HL-60/S4 (cell line): ENCODE data around the gene MDFIC2.
"Not testable (repeated sequence)": the region's sequence is repeated elsewhere in the genome, so short reads cannot be mapped to it uniquely, and the experiment has no call there.

Source experiments
- in situ Hi-C: fragments of 300-500 bp; cut with MboI; formaldehyde crosslinking; loops from 2 replicates; pipeline ENCODE4 v1.14.3; 2022; ENCODE audit warnings: low sequenced_read_pairs

Gene MDFIC2

GRCh38 chr3:70312336-70312735 lies at the start of gene MDFIC2:
Gene MDFIC2, minus strand, starts transcription at chr3:70312638. Its CDS starts 665 bp downstream, at chr3:70311973.
- in situ Hi-C loops, result no loop called here

GRCh38 chr3:70360979-70361760 lies 48.7 kb upstream of the MDFIC2 start:
- in situ Hi-C loops, result no loop called here

- in situ Hi-C loops, result no loop called here
Measured at GRCh38 chr3:70359711-70360110, 47.3 kb upstream of the MDFIC2 start.

- in situ Hi-C loops, result no loop called here
Measured at GRCh38 chr3:70358978-70359580, 46.6 kb upstream of the MDFIC2 start.

GRCh38 chr3:70352215-70352614 lies 39.8 kb upstream of the MDFIC2 start:
- in situ Hi-C loops, result no loop called here

- in situ Hi-C loops, result no loop called here
Measured at GRCh38 chr3:70342149-70342548, 29.7 kb upstream of the MDFIC2 start.

GRCh38 chr3:70336885-70337284 lies 24.4 kb upstream of the MDFIC2 start:
- in situ Hi-C loops, result not testable (repeated sequence)

- in situ Hi-C loops, result no loop called here
Measured at GRCh38 chr3:70333080-70333479, 20.6 kb upstream of the MDFIC2 start.

- in situ Hi-C loops, result no loop called here
Measured at GRCh38 chr3:70315021-70315420, 2.6 kb upstream of the MDFIC2 start.

- in situ Hi-C loops, result no loop called here
Measured at GRCh38 chr3:70310809-70311208, 1.6 kb downstream of the MDFIC2 start.

GRCh38 chr3:70309591-70309990 lies 2.8 kb downstream of the MDFIC2 start:
- in situ Hi-C loops, result no loop called here

GRCh38 chr3:70308760-70309159 lies 3.7 kb downstream of the MDFIC2 start:
- in situ Hi-C loops, result no loop called here

GRCh38 chr3:70306736-70307135 lies 5.7 kb downstream of the MDFIC2 start:
- in situ Hi-C loops, result no loop called here

GRCh38 chr3:70298385-70298784 lies 14.1 kb downstream of the MDFIC2 start:
- in situ Hi-C loops, result no loop called here

- in situ Hi-C loops, result no loop called here
Measured at GRCh38 chr3:70291097-70291482, 21.3 kb downstream of the MDFIC2 start.

- in situ Hi-C loops, result not testable (repeated sequence)
Measured at GRCh38 chr3:70290431-70291096, 21.9 kb downstream of the MDFIC2 start.

GRCh38 chr3:70281663-70282062 lies 30.8 kb downstream of the MDFIC2 start:
- in situ Hi-C loops, result no loop called here

- in situ Hi-C loops, result no loop called here
Measured at GRCh38 chr3:70277304-70277703, 35.1 kb downstream of the MDFIC2 start.

- in situ Hi-C loops, result no loop called here
Measured at GRCh38 chr3:70276901-70277300, 35.5 kb downstream of the MDFIC2 start.

GRCh38 chr3:70273492-70273891 lies 38.9 kb downstream of the MDFIC2 start:
- in situ Hi-C loops, result no loop called here

GRCh38 chr3:70272798-70273197 lies 39.6 kb downstream of the MDFIC2 start:
- in situ Hi-C loops, result no loop called here
